Endothelial cell (in vitro differentiated cells): ENCODE data around the gene VPS33A. TPM values are rescaled to one million over a fixed set of nuclear protein-coding genes. Genes with fewer than 3 reads are reported as not detected.

Experiments used
- DNase-seq: peaks from one replicate; pipeline ENCODE4 v3.0.0; 2021; ENCODE audit warnings: low spot score
- H3K27ac Mint-ChIP-seq: one replicate; pipeline ENCODE4 v1.8.0; 2021; ENCODE audit warnings: mixed read lengths, inconsistent platforms; ENCODE audit not compliant: unreplicated experiment
- H3K27me3 Mint-ChIP-seq: one replicate; pipeline ENCODE4 v1.8.0; 2021; ENCODE audit warnings: mild to moderate bottlenecking, moderate library complexity, mixed read lengths, inconsistent platforms; ENCODE audit not compliant: unreplicated experiment
- H3K36me3 Mint-ChIP-seq: one replicate; pipeline ENCODE4 v1.8.0; 2021; ENCODE audit warnings: mild to moderate bottlenecking, low read depth, mixed read lengths, inconsistent platforms; ENCODE audit not compliant: unreplicated experiment
- H3K4me1 Mint-ChIP-seq: one replicate; pipeline ENCODE4 v1.8.0; 2021; ENCODE audit warnings: mild to moderate bottlenecking, mixed read lengths, inconsistent platforms; ENCODE audit not compliant: unreplicated experiment
- H3K4me3 Mint-ChIP-seq: one replicate; pipeline ENCODE4 v1.8.0; 2021; ENCODE audit warnings: mild to moderate bottlenecking, mixed read lengths, inconsistent platforms; ENCODE audit not compliant: unreplicated experiment
- H3K9me3 Mint-ChIP-seq: one replicate; pipeline ENCODE4 v1.8.0; 2021; ENCODE audit warnings: mixed read lengths, inconsistent platforms; ENCODE audit not compliant: unreplicated experiment
- total RNA-seq: library from RNA; stranded (reverse); fragmentation: NEBNext Ultra II Directional; extraction: Animal tissue kit (Norgen Biotek cat#: 25700); gene quantifications from one replicate; pipeline ENCODE4 v1.2.1, GENCODE V29; 2021; ENCODE audit not compliant: unreplicated experiment
- TF ChIP-seq, protein P1 (sequence below): fragments of 200-600 bp; sonication (generic); IDR thresholded peaks from one replicate; pipeline ENCODE4 v1.5.0; 2021; ENCODE audit warnings: antibody characterized with exemption; ENCODE audit not compliant: unreplicated experiment

The VPS33A gene
- total RNA-seq, 1 donor from 2014 or later: 32.1 TPM

- no peaks in the 10 kb centered on the region for H3K4me1 Mint-ChIP-seq
- no peaks in the 10 kb centered on the region for H3K9me3 Mint-ChIP-seq
- H3K27me3 Mint-ChIP-seq: peaks cover 26% of the 10 kb centered on the region
- TF ChIP-seq, protein P1, sequence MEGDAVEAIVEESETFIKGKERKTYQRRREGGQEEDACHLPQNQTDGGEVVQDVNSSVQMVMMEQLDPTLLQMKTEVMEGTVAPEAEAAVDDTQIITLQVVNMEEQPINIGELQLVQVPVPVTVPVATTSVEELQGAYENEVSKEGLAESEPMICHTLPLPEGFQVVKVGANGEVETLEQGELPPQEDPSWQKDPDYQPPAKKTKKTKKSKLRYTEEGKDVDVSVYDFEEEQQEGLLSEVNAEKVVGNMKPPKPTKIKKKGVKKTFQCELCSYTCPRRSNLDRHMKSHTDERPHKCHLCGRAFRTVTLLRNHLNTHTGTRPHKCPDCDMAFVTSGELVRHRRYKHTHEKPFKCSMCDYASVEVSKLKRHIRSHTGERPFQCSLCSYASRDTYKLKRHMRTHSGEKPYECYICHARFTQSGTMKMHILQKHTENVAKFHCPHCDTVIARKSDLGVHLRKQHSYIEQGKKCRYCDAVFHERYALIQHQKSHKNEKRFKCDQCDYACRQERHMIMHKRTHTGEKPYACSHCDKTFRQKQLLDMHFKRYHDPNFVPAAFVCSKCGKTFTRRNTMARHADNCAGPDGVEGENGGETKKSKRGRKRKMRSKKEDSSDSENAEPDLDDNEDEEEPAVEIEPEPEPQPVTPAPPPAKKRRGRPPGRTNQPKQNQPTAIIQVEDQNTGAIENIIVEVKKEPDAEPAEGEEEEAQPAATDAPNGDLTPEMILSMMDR: no peak
- H3K36me3 Mint-ChIP-seq: no peaks in the 10 kb centered on the region
- DNase-seq: no peak
- no peak overlapping the region for H3K27ac Mint-ChIP-seq
- H3K4me3 Mint-ChIP-seq: no peak overlapping the region
Observed at GRCh38 chr12:122201381-122201780, 64.9 kb downstream of the VPS33A start.

- Mint-ChIP-seq H3K4me1 (no peaks in the 10 kb centered on the region), H3K9me3 (no peaks in the 10 kb centered on the region), H3K27me3 (peaks cover 21% of the 10 kb centered on the region), H3K36me3 (no peaks in the 10 kb centered on the region), H3K27ac (no peak overlapping the region), H3K4me3 (no peak overlapping the region)
- DNase-seq: peak; percentile 40
- TF ChIP-seq, protein P1: peak; percentile 31
Observed at GRCh38 chr12:122200541-122201175, 65.6 kb downstream of the VPS33A start.

DNA sequence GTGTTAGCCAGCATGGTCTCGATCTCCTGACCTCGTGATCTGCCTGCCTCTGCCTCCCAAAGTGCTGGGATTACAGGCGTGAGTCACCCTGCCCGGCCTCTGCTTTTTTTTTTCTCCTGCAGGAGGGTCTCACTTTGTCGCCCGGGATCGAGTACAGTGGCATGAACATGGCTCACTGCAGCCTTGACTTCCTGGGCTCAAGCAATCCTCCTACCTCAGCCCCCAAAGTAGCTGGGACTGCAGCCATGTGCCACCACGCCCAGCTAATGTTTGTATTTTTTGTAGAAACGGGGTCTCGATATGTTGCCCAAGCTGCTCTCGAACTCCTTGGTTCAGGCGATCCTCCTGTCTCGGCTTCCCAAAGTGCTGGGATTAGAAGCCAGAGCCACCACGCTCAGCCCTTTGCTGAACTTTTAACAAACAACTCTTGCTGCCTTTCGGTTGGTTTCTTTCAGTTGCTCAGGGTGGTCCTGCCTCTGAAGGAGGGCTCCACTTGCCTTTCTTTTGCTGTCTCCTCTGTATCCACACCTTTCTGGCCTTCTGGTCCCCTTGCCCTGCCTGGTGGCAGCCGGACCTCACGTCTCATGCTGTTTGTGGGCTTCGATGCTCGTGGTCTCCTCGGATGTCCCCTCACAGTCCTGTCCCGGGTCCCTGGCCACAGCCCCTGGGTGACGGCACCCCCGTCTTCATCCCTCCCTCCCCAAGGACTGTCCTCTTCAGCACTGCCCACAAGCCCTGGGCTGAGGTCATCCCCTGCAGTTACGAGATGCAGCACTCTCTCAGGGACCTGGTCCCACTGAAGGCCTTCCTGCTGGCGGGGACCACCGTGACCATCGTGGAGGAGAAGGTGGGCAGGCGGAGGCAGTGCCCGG lies 66.6 kb downstream of the VPS33A start:
- TF ChIP-seq, protein P1: no peak
- H3K4me1 Mint-ChIP-seq: no peaks in the 10 kb centered on the region
- no peak overlapping the region for H3K27ac Mint-ChIP-seq
- DNase-seq: no peak
- no peaks in the 10 kb centered on the region for H3K9me3 Mint-ChIP-seq
- H3K27me3 Mint-ChIP-seq: peaks cover 15% of the 10 kb centered on the region
- H3K36me3 Mint-ChIP-seq: no peaks in the 10 kb centered on the region
- H3K4me3 Mint-ChIP-seq: no peak overlapping the region

DNA sequence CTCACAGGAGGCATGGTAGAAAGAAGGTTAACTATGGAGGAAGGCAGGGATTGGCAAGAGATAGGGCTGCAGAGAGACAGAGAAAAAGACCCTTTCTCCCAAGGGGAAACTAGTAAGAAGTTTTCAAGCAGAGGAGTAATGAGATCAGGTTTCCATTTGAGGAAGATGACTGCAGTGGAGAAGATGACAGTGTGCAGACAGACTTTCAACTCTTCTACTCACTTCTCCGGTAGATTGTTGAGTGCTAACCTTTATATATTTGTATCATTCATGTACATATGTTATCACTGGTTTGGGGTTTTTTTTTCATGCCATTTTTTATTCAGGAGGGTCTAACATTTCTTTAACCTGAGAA lies 68.7 kb downstream of the VPS33A start:
- H3K4me3 Mint-ChIP-seq: no peak overlapping the region
- peaks cover 9% of the 10 kb centered on the region for H3K27me3 Mint-ChIP-seq
- no peaks in the 10 kb centered on the region for H3K9me3 Mint-ChIP-seq
- no peaks in the 10 kb centered on the region for H3K4me1 Mint-ChIP-seq
- no peak overlapping the region for H3K27ac Mint-ChIP-seq
- DNase-seq: no peak
- no peaks in the 10 kb centered on the region for H3K36me3 Mint-ChIP-seq
- TF ChIP-seq, protein P1: no peak

DNA sequence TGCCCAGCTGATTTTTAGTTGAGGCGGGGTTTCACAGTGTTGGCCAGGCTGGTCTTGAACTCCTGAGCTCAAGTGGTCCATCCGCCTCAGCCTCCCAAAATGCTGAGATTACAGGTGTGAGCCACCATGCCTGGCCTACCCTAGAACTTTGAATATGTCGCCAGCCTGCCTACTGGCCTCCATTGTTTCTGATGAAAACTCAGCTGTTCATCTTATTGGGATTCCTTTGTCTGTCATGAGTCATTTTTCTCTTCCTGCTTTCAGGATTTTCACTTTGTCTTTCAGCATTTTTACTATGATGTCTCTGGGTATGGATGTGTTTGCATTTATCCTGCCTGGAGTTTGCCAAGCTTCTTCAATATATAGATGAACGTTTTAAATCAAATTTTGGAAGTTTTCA lies 70.9 kb downstream of the VPS33A start:
- Mint-ChIP-seq H3K36me3 (no peaks in the 10 kb centered on the region), H3K27me3 (peaks cover 9% of the 10 kb centered on the region), H3K9me3 (no peaks in the 10 kb centered on the region), H3K4me1 (no peaks in the 10 kb centered on the region), H3K4me3 (no peak overlapping the region), H3K27ac (no peak overlapping the region)
- no peak for DNase-seq
- TF ChIP-seq, protein P1: no peak
